WTC11 (cell line): Measurements from ENCODE around the gene SEPTIN8. TPM values are rescaled to one million over a fixed set of nuclear protein-coding genes. Genes with fewer than 3 reads are reported as not detected.

ENCODE experiments used
- ATAC-seq: fragments of 200-7000 bp; cut with Tn5 transposase; 2 replicates; pipeline ENCODE4 v1.10.0; 2021; ENCODE audit warnings: mild to moderate bottlenecking, moderate library complexity
- CTCF ChIA-PET: fragments of 300-600 bp; sonication (Branson Sonifier 250); formaldehyde crosslinking; loops from one replicate; lab custom pipeline; 2021; ENCODE audit warnings: antibody characterized with exemption; lab: Charles Lee
- POLR2A ChIA-PET: fragments of 350-600 bp; sonication (Branson Sonifier 250); formaldehyde crosslinking; loops from one replicate; lab custom pipeline; 2021; ENCODE audit warnings: antibody characterized with exemption; lab: Charles Lee
- DNase-seq: peaks from one replicate; pipeline ENCODE4 v3.0.0; 2021; ENCODE audit warnings: low spot score
- H3K27ac Mint-ChIP-seq: 2 replicates; pipeline ENCODE4 v1.8.0; 2021; ENCODE audit warnings: mixed read lengths
- H3K27me3 Mint-ChIP-seq: 2 replicates; pipeline ENCODE4 v1.8.0; 2021; ENCODE audit warnings: low read depth, mild to moderate bottlenecking, moderate library complexity, mixed read lengths
- H3K36me3 Mint-ChIP-seq: 2 replicates; pipeline ENCODE4 v1.8.0; 2021; ENCODE audit warnings: mixed read lengths
- H3K4me1 Mint-ChIP-seq: 2 replicates; pipeline ENCODE4 v1.8.0; 2022; ENCODE audit warnings: mixed read lengths
- H3K4me3 Mint-ChIP-seq: 2 replicates; pipeline ENCODE4 v1.8.0; 2021; ENCODE audit warnings: mild to moderate bottlenecking, moderate library complexity, mixed read lengths
- H3K9me3 Mint-ChIP-seq: 2 replicates; pipeline ENCODE4 v1.8.0; 2021; ENCODE audit warnings: mixed read lengths
- AR ChIP-seq: fragments of 250-450 bp; sonication (Bioruptor Pico); IDR thresholded peaks from 2 replicates; pipeline ENCODE4 v1.9.0; 2021; ENCODE audit warnings: mild to moderate bottlenecking
- CREM ChIP-seq: sonication (generic); formaldehyde crosslinking; IDR thresholded peaks from 2 replicates; pipeline ENCODE4 v1.8.1; 2022; ENCODE audit warnings: mild to moderate bottlenecking, missing genetic modification reagents, moderate library complexity
- EMX1 ChIP-seq: fragments of 250-450 bp; sonication (Bioruptor Pico); IDR thresholded peaks from 2 replicates; pipeline ENCODE4 v1.8.0; 2021; ENCODE audit warnings: mild to moderate bottlenecking
- FOXK1 ChIP-seq: sonication (generic); formaldehyde crosslinking; IDR thresholded peaks from 2 replicates; pipeline ENCODE4 v1.8.0; 2022; ENCODE audit warnings: mild to moderate bottlenecking, moderate library complexity, missing genetic modification reagents
- GRHL2 ChIP-seq: fragments of 250-450 bp; sonication (Bioruptor Pico); IDR thresholded peaks from 2 replicates; pipeline ENCODE4 v1.8.0; 2022; ENCODE audit warnings: mild to moderate bottlenecking, moderate library complexity; ENCODE audit not compliant: insufficient replicate concordance, severe bottlenecking
- GTF2I ChIP-seq: fragments of 250-450 bp; sonication (Bioruptor Pico); conservative IDR thresholded peaks from 2 replicates; pipeline ENCODE4 v1.4.0; 2021; ENCODE audit warnings: mild to moderate bottlenecking
- JUN ChIP-seq: sonication (generic); formaldehyde crosslinking; IDR thresholded peaks from 2 replicates; pipeline ENCODE4 v1.8.0; 2023; ENCODE audit warnings: mild to moderate bottlenecking, missing genetic modification reagents
- KAT7 ChIP-seq: sonication (generic); formaldehyde crosslinking; IDR thresholded peaks from 2 replicates; pipeline ENCODE4 v1.8.1; 2023; ENCODE audit warnings: missing genetic modification reagents, mild to moderate bottlenecking, borderline replicate concordance
- MYBL2 ChIP-seq: sonication (generic); formaldehyde crosslinking; IDR thresholded peaks from 2 replicates; pipeline ENCODE4 v1.8.1; 2023; ENCODE audit warnings: mild to moderate bottlenecking, moderate library complexity, missing genetic modification reagents
- PRDM15 ChIP-seq: sonication (generic); formaldehyde crosslinking; IDR thresholded peaks from 2 replicates; pipeline ENCODE4 v1.8.0; 2022; ENCODE audit warnings: missing genetic modification reagents
- RELA ChIP-seq: sonication (generic); formaldehyde crosslinking; IDR thresholded peaks from 2 replicates; pipeline ENCODE4 v1.8.1; 2022; ENCODE audit warnings: missing genetic modification reagents, mild to moderate bottlenecking, borderline replicate concordance
- SMAD3 ChIP-seq: sonication (generic); formaldehyde crosslinking; IDR thresholded peaks from 2 replicates; pipeline ENCODE4 v1.8.0; 2022; ENCODE audit warnings: missing genetic modification reagents, mild to moderate bottlenecking, borderline replicate concordance
- SMAD4 ChIP-seq: sonication (generic); formaldehyde crosslinking; IDR thresholded peaks from 2 replicates; pipeline ENCODE4 v1.8.0; 2022; ENCODE audit warnings: mild to moderate bottlenecking, missing genetic modification reagents
- SP1 ChIP-seq: sonication (generic); formaldehyde crosslinking; conservative IDR thresholded peaks from 2 replicates; pipeline ENCODE4 v1.8.1; 2022; ENCODE audit warnings: missing genetic modification reagents
- TEAD1 ChIP-seq: sonication (generic); formaldehyde crosslinking; IDR thresholded peaks from 2 replicates; pipeline ENCODE4 v1.8.0; 2022; ENCODE audit warnings: mild to moderate bottlenecking, missing genetic modification reagents
- ZBTB21 ChIP-seq: sonication (generic); formaldehyde crosslinking; IDR thresholded peaks from 2 replicates; pipeline ENCODE4 v1.8.1; 2023; ENCODE audit warnings: mild to moderate bottlenecking, missing genetic modification reagents, borderline replicate concordance
- ZBTB43 ChIP-seq: sonication (generic); formaldehyde crosslinking; IDR thresholded peaks from 2 replicates; pipeline ENCODE4 v1.8.1; 2023; ENCODE audit warnings: mild to moderate bottlenecking, missing genetic modification reagents
- ZNF138 ChIP-seq: sonication (generic); formaldehyde crosslinking; conservative IDR thresholded peaks from 2 replicates; pipeline ENCODE4 v1.8.1; 2022; ENCODE audit warnings: mild to moderate bottlenecking, moderate library complexity, missing genetic modification reagents
- ZNF232 ChIP-seq: sonication (generic); formaldehyde crosslinking; IDR thresholded peaks from 2 replicates; pipeline ENCODE4 v1.8.0; 2022; ENCODE audit warnings: mild to moderate bottlenecking, missing genetic modification reagents
- ZNF263 ChIP-seq: sonication (generic); formaldehyde crosslinking; IDR thresholded peaks from 2 replicates; pipeline ENCODE4 v1.8.1; 2022; ENCODE audit warnings: low read depth, mild to moderate bottlenecking, moderate library complexity, missing genetic modification reagents
- total RNA-seq: library from RNA; stranded (reverse); gene quantifications from 3 replicates; pipeline ENCODE4 v1.2.3, GENCODE V29; 2021
- TF ChIP-seq, protein P1 (sequence below): fragments of 250-450 bp; sonication (Bioruptor Pico); IDR thresholded peaks from 2 replicates; pipeline ENCODE4 v1.9.0; 2021; ENCODE audit warnings: moderate library complexity, mild to moderate bottlenecking, inconsistent platforms, borderline replicate concordance
- TF ChIP-seq, protein P2 (sequence below): sonication (generic); formaldehyde crosslinking; IDR thresholded peaks from 2 replicates; pipeline ENCODE4 v1.8.0; 2022; ENCODE audit warnings: mild to moderate bottlenecking, missing genetic modification reagents
- TF ChIP-seq, protein P3 (sequence below): sonication (generic); formaldehyde crosslinking; conservative IDR thresholded peaks from 2 replicates; pipeline ENCODE4 v1.8.1; 2022; ENCODE audit warnings: mild to moderate bottlenecking, missing genetic modification reagents

SEPTIN8 gene
- total RNA-seq, 1 experiment from 2014 or later, result 35.8 TPM

GRCh38 chr5:132823481-132824050 is 46.5 kb upstream of the SEPTIN8 start:
- ChIA-PET CTCF (interaction anchor here (0.7 to 3.1 kb wide), 21 partner anchors 10 to 551 kb away, joined by 3 to 42 read pairs (median 4); partner anchors contain the start of genes CCNI2, GDF9, IL13 and KIF3A), POLR2A (interaction anchor here (0.6 to 1.7 kb wide), 5 partner anchors 10 to 334 kb away, joined by 3 to 7 read pairs (median 5); partner anchors contain the start of genes HSPA4 and SOWAHA)
- Mint-ChIP-seq H3K36me3 (no peaks in the 10 kb centered on the region), H3K9me3 (no peaks in the 10 kb centered on the region), H3K4me3 (peak overlapping the region; percentile 45), H3K27me3 (peaks cover 66% of the 10 kb centered on the region), H3K4me1 (peaks cover 21% of the 10 kb centered on the region), H3K27ac (no peak overlapping the region)
- no peak for DNase-seq
- TF ChIP-seq SMAD4 (no peak), SP1 (no peak), SMAD3 (CRISPR knock-in tag) (no peak), TEAD1 (CRISPR knock-in tag) (no peak; the same call in 1 of the 2 replicates), ZNF138 (CRISPR knock-in tag) (0 out of 2 replicates have a peak, but pooled peaks have one; percentile 3), AR (CRISPR knock-in tag) (no peak), CREM (0 out of 2 replicates have a peak, but pooled peaks have one; percentile 2), JUN (no peak), FOXK1 (no peak)
- TF ChIP-seq, protein P1, sequence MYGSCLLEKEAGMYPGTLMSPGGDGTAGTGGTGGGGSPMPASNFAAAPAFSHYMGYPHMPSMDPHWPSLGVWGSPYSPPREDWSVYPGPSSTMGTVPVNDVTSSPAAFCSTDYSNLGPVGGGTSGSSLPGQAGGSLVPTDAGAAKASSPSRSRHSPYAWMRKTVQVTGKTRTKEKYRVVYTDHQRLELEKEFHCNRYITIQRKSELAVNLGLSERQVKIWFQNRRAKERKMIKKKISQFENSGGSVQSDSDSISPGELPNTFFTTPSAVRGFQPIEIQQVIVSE, result no peak
- TF ChIP-seq, protein P2, sequence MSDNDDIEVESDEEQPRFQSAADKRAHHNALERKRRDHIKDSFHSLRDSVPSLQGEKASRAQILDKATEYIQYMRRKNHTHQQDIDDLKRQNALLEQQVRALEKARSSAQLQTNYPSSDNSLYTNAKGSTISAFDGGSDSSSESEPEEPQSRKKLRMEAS, result peak; percentile 48
- no peak for ATAC-seq

GRCh38 chr5:132822650-132823480 is 45.8 kb upstream of the SEPTIN8 start:
- DNase-seq (peak; percentile 87), ATAC-seq (peak; percentile 66)
- H3K4me1 Mint-ChIP-seq, result peaks cover 21% of the 10 kb centered on the region
- no peaks in the 10 kb centered on the region for H3K36me3 Mint-ChIP-seq
- CTCF ChIA-PET, result interaction anchor here (0.7 to 3.1 kb wide), 22 partner anchors 9 to 550 kb away, joined by 3 to 42 read pairs (median 4); partner anchors contain the start of genes CCNI2, GDF9, IL13 and KIF3A
- H3K4me3 Mint-ChIP-seq, result peak overlapping the region; percentile 45
- H3K27me3 Mint-ChIP-seq, result peaks cover 64% of the 10 kb centered on the region
- H3K9me3 Mint-ChIP-seq, result no peaks in the 10 kb centered on the region
- POLR2A ChIA-PET, result interaction anchor here (0.5 to 1.7 kb wide), 7 partner anchors 9 to 333 kb away, joined by 3 to 7 read pairs (median 5); partner anchors contain the start of genes HSPA4 and SOWAHA
- H3K27ac Mint-ChIP-seq, result no peak overlapping the region
- no peak for TF ChIP-seq RELA
- no peak; the same call in 1 of the 2 replicates for TF ChIP-seq ZBTB21 (CRISPR knock-in tag)
- TF ChIP-seq ZNF232 (CRISPR knock-in tag), result peak; percentile 81; the same call in 1 of the 2 replicates
- TF ChIP-seq GRHL2 (CRISPR knock-in tag), result no peak
- TF ChIP-seq FOXK1, result peak; percentile 87; the same call in 1 of the 2 replicates
- TF ChIP-seq ZNF263 (CRISPR knock-in tag), result peak; percentile 99
- TF ChIP-seq, protein P3, sequence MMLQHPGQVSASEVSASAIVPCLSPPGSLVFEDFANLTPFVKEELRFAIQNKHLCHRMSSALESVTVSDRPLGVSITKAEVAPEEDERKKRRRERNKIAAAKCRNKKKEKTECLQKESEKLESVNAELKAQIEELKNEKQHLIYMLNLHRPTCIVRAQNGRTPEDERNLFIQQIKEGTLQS, result no peak
- no peak for TF ChIP-seq KAT7
- peak; percentile 91; the same call in 1 of the 2 replicates for TF ChIP-seq ZBTB43
- no peak for TF ChIP-seq GTF2I
- 0 out of 2 replicates have a peak, but pooled peaks have one; percentile 36 for TF ChIP-seq PRDM15 (CRISPR knock-in tag)
- peak; percentile 87; the same call in 1 of the 2 replicates for TF ChIP-seq MYBL2 (CRISPR knock-in tag)
- no peak for TF ChIP-seq EMX1 (CRISPR knock-in tag)
